HAP-1 (cell line): Measurements from ENCODE around the gene KDELR3.
A peak's percentile ranks its signal among the peaks of the same experiment; 100 is the strongest.

Experiments used
- DNase-seq, 2 experiments: peaks; one replicate each; pipeline ENCODE4 v3.0.0-alpha.2; 2016 to 2020; ENCODE audit warnings: low spot score in 2 of 2
- H3K27me3 ChIP-seq: fragments of 250-450 bp; sonication (Bioruptor Pico); 2 replicates; pipeline ENCODE4 v1.5.1; 2020; ENCODE audit warnings: low read depth, mild to moderate bottlenecking, moderate library complexity
- H3K36me3 ChIP-seq: fragments of 250-450 bp; sonication (Bioruptor Pico); replicated peaks from 2 replicates; pipeline ENCODE4 v1.5.1; 2020; ENCODE audit warnings: mild to moderate bottlenecking
- H3K4me1 ChIP-seq: fragments of 250-450 bp; sonication (Bioruptor Pico); 2 replicates; pipeline ENCODE4 v1.5.1; 2020; ENCODE audit warnings: mild to moderate bottlenecking
- H3K4me3 ChIP-seq: fragments of 250-450 bp; sonication (Bioruptor Pico); 2 replicates; pipeline ENCODE4 v1.5.1; 2020; ENCODE audit warnings: mild to moderate bottlenecking, moderate library complexity
- H3K9me3 ChIP-seq: fragments of 250-450 bp; sonication (Bioruptor Pico); 2 replicates; pipeline ENCODE4 v1.5.1; 2020; ENCODE audit warnings: mild to moderate bottlenecking, moderate library complexity
- in situ Hi-C: fragments of 300-500 bp; cut with MboI; formaldehyde crosslinking; loops from 3 replicates; pipeline ENCODE4 v1.14.3; 2020; ENCODE audit warnings: low sequenced_read_pairs, inconsistent platforms, mixed read lengths

Gene KDELR3

DNA sequence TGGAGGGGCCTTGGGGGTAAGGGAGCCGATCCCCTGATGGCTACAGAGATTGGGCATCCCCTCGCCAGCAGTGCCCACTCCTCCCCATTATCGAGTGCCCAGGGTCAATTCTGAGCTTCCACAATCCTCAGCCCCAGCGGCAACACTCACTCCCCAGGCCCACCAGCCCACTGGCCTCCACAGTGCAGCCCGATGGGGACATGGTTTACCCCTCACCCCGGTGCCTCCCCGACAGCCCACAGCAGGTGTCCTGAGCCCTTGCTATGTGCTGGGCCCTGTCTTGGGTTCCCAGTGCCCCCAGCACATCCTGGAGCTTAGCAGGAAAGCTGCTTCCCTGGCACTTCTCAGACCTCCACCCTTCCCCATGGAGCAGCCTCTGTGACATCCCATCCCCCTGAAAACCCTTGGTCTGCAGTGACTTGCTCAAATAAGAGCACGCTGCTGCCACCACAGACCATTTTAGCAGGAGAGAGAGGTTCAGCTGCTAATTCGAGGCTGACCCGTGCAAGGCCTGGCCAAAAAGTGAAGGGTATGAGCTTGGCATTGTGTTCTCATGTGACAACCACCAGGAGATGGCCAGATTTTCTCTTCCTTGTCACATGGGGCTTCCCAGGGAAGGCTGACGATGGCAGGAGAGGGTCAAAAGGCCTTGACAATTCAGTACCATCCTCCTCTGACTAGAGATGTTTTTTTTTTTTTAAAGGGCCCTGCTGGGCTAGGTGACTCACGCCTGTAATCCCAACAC is 36.5 kb upstream of the KDELR3 start:
- DNase-seq = no peak
- no peaks in the 10 kb centered on the region for H3K9me3 ChIP-seq
- no peaks in the 10 kb centered on the region for H3K36me3 ChIP-seq
- H3K4me3 ChIP-seq = no peak overlapping the region
- H3K4me1 ChIP-seq = no peaks in the 10 kb centered on the region
- in situ Hi-C loops = no loop called here
- H3K27me3 ChIP-seq = no peaks in the 10 kb centered on the region

- no peaks in the 10 kb centered on the region for H3K27me3 ChIP-seq
- H3K36me3 ChIP-seq = no peaks in the 10 kb centered on the region
- no peaks in the 10 kb centered on the region for H3K9me3 ChIP-seq
- H3K4me3 ChIP-seq = no peak overlapping the region
- in situ Hi-C loops = no loop called here
- no peaks in the 10 kb centered on the region for H3K4me1 ChIP-seq
- no peak for DNase-seq
Observed at GRCh38 chr22:38432264-38432663, 35.6 kb upstream of the KDELR3 start.

DNA sequence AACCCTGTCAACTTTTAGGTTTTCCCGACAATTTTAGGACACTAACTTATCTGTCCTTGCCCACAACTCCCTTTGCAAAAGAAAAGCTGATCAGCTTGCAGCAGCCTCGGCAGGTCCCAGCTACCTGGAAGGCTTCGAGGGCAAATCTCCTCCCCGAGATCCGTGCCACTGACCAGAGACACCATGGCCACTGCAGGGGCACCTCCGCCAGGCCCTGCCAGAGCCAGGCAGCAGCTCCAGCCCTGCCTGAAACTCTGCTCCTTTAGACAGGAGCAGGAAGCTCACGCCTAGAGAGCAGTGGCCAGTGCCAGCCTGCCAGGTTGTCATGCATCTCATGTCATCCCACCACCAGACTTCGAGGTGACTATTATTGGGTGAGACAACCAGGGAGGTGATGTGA is 34.0 kb upstream of the KDELR3 start:
- no peaks in the 10 kb centered on the region for H3K9me3 ChIP-seq
- no peaks in the 10 kb centered on the region for H3K27me3 ChIP-seq
- H3K4me3 ChIP-seq = no peak overlapping the region
- no peaks in the 10 kb centered on the region for H3K4me1 ChIP-seq
- no peaks in the 10 kb centered on the region for H3K36me3 ChIP-seq
- in situ Hi-C loops = no loop called here
- DNase-seq = no peak

DNA sequence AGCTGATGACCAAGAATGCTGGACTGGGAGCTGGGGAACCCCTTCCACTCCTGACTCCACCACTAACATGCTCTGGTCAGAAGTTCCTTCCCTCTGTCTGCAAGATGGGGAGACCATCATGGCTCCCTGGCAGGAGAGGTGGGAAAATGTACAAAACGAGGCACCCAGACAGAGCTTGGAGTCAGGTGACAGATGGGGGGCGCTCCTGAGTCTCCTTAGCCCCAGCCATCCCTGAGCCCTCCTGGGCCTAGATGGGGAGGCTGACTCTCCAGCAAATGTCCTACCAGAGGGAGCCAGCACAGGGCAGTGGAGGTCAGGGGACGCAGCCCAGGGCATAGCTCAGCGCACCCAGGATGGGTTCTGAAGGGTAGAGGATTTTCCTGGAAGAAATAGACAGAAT is 32.9 kb upstream of the KDELR3 start:
- Histone ChIP-seq H3K4me1 (no peaks in the 10 kb centered on the region), H3K4me3 (no peak overlapping the region), H3K36me3 (no peaks in the 10 kb centered on the region), H3K27me3 (no peaks in the 10 kb centered on the region), H3K9me3 (no peaks in the 10 kb centered on the region)
- in situ Hi-C loops = no loop called here
- peak in 1 of 2 experiments; percentile 51 for DNase-seq

GRCh38 chr22:38435965-38436364 is 31.9 kb upstream of the KDELR3 start:
- Histone ChIP-seq H3K27me3 (no peaks in the 10 kb centered on the region), H3K4me3 (no peak overlapping the region), H3K9me3 (no peaks in the 10 kb centered on the region), H3K36me3 (no peaks in the 10 kb centered on the region), H3K4me1 (no peaks in the 10 kb centered on the region)
- DNase-seq = no peak
- in situ Hi-C loops = no loop called here

GRCh38 chr22:38436629-38437395 is 31.1 kb upstream of the KDELR3 start:
- Histone ChIP-seq H3K27me3 (no peaks in the 10 kb centered on the region), H3K4me1 (no peaks in the 10 kb centered on the region), H3K36me3 (no peaks in the 10 kb centered on the region), H3K4me3 (no peak overlapping the region), H3K9me3 (no peaks in the 10 kb centered on the region)
- no peak for DNase-seq
- in situ Hi-C loops = no loop called here

- Histone ChIP-seq H3K4me3 (no peak overlapping the region), H3K36me3 (no peaks in the 10 kb centered on the region), H3K9me3 (no peaks in the 10 kb centered on the region), H3K4me1 (no peaks in the 10 kb centered on the region), H3K27me3 (no peaks in the 10 kb centered on the region)
- in situ Hi-C loops = no loop called here
- no peak for DNase-seq
Observed at GRCh38 chr22:38437416-38437815, 30.5 kb upstream of the KDELR3 start.

DNA sequence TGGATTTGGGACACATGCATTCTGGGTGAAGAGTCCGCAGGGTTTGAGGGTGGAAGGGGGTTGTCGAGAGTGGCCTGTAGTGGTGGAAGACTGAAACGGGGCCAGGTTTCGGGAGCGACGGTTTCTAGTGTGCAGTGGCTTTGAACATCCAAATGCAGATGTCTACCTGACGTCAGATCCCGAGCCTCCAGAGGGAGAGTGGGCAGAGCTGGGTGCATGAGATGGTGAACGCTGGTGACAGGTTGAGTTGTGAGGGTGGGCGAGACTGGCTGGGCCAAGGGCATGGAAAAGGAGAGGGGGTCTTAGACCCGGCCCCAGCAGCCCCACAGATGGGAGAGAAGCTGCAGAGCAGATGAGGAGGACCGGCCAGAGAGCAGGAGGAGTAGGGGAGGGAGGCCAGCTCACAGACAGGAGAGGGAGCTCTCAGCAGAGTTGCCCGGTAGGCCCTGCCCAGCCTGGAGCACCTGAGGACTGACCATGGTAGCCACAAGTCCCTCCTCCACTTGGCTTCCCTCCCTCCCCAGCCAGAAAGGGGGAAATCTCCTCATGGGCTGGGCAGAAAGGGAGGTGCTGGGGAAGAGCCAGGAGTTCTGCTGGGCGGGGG is 27.0 kb upstream of the KDELR3 start:
- H3K9me3 ChIP-seq = no peaks in the 10 kb centered on the region
- no peak for DNase-seq
- H3K4me3 ChIP-seq = no peak overlapping the region
- no peaks in the 10 kb centered on the region for H3K36me3 ChIP-seq
- no peaks in the 10 kb centered on the region for H3K4me1 ChIP-seq
- in situ Hi-C loops = no loop called here
- H3K27me3 ChIP-seq = no peaks in the 10 kb centered on the region

GRCh38 chr22:38441620-38442287 is 26.1 kb upstream of the KDELR3 start:
- DNase-seq = no peak
- no peaks in the 10 kb centered on the region for H3K9me3 ChIP-seq
- in situ Hi-C loops = no loop called here
- no peak overlapping the region for H3K4me3 ChIP-seq
- H3K4me1 ChIP-seq = no peaks in the 10 kb centered on the region
- no peaks in the 10 kb centered on the region for H3K36me3 ChIP-seq
- no peaks in the 10 kb centered on the region for H3K27me3 ChIP-seq

DNA sequence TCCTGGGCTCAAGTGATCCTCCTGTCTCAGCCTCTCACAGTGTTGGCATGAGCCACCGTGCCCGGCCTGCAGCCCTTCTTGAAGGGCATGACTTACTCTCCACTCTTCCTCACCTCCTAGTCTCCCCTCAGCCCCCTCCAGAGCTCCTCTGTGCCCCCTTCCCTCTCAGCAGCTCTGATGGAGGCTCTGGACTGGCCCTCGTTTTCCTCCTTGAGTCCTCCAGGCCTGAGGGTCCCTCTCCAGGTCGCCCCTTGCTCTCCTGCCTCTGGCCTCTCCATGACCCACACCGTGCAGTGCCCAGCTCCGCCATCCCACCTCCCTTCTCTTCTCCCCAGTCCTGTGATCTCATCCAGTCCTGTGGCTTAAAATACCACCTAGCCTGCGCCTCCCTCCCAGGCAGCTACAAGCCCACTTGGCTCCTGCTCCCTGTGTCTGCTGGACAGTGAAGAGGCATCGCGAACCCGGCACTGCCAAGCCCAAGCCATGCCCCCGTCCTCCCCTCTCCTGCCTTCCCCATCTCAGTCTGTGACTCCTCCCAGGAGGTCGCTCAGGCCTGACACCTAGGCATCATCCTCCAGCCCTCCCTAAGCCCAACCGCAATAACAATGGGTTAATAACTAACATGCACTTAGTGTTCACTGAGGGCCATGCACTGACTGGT is 24.8 kb upstream of the KDELR3 start:
- Histone ChIP-seq H3K27me3 (no peaks in the 10 kb centered on the region), H3K4me1 (no peaks in the 10 kb centered on the region), H3K4me3 (no peak overlapping the region), H3K36me3 (no peaks in the 10 kb centered on the region), H3K9me3 (no peaks in the 10 kb centered on the region)
- DNase-seq = no peak
- in situ Hi-C loops = no loop called here

DNA sequence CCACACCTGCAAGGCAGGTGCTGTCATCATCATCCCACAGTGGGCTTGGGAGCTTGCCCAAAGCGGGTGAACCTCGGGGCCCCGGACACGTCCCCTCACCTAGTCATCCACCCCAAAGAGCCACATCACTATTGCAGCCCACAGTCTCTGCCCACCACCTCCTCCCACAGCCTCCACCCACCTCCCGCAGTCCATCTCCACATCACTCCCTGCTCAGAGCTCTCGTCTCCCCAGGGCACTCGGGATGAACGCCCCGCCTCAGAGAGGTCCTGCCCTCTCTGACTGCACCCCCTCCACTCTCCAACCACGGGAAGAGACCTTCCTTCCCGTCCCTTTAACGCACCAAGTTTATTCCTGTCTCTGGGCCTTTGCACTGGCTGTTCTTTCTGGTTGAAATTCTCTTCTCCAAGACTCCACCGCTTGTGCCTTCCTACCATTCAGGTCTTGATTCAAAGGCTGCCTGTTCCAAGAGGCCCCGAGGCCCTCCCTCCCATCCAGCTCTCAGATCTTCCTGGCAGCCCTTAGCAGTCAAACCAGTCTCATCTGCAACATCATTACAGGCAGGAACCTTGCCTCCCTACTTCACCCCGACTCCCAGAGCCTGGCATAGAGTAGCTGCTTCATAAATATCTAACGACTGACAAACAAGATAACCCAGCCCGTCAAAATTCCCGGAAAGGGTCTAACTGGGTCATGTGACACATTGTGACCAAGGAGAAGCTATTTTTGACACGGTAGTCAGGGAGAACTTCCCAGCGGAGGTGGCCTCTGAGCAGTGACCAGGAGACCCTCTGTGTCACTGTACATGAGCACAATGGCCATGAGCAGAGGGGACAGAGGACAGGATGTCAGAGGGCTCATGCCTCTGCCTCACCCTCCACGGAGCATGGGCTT is 24.0 kb upstream of the KDELR3 start:
- in situ Hi-C loops = no loop called here
- H3K4me1 ChIP-seq = no peaks in the 10 kb centered on the region
- H3K4me3 ChIP-seq = no peak overlapping the region
- H3K36me3 ChIP-seq = no peaks in the 10 kb centered on the region
- no peaks in the 10 kb centered on the region for H3K9me3 ChIP-seq
- H3K27me3 ChIP-seq = no peaks in the 10 kb centered on the region
- DNase-seq = no peak

DNA sequence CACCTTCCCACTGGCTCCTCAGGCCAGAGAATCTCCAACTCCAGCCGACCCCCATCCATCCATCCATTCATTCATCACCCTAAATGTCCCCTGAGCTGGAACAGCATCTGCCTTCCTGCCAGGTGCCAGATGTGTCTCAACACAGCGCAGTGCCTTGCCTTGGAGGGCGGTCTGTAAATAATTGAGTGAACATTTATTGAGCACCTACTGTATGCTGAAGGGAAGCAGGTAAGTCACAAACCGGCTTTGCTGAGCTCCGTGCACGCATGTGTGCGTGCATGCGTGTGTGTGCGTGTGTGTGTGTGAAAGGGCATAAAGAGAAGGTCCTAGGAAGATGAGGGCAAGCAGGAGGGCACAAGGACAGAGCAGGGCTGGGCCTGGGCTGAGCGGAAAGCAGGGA is 23.1 kb upstream of the KDELR3 start:
- H3K4me3 ChIP-seq = no peak overlapping the region
- H3K27me3 ChIP-seq = no peaks in the 10 kb centered on the region
- H3K4me1 ChIP-seq = peaks cover 2% of the 10 kb centered on the region
- in situ Hi-C loops = no loop called here
- DNase-seq = no peak
- H3K36me3 ChIP-seq = no peaks in the 10 kb centered on the region
- H3K9me3 ChIP-seq = no peaks in the 10 kb centered on the region
